Duodenal mucosa (tissue), 2 donors: ENCODE measurements around the gene ZNF148.

ENCODE experiments used
- H3K27ac ChIP-seq: one replicate; pipeline ENCODE4 v1.7.0; 2013; ENCODE audit warnings: low read depth, low read length
- H3K27me3 ChIP-seq, 2 donors: one replicate each; pipeline ENCODE4 v1.7.0; 2013; ENCODE audit warnings: low read length in 2 of 2, control low read depth in 1 of 2; ENCODE audit not compliant: insufficient read depth in 2 of 2, control insufficient read depth in 1 of 2
- H3K36me3 ChIP-seq, 2 donors: one replicate each; pipeline ENCODE4 v1.7.0; 2013; ENCODE audit warnings: low read length in 2 of 2, control low read depth in 1 of 2; ENCODE audit not compliant: insufficient read depth in 2 of 2, control insufficient read depth in 1 of 2
- H3K4me1 ChIP-seq, 2 donors: one replicate each; pipeline ENCODE4 v1.7.0; 2013; ENCODE audit warnings: low read length in 2 of 2, control low read depth in 1 of 2; ENCODE audit not compliant: insufficient read depth in 2 of 2, control insufficient read depth in 1 of 2
- H3K4me3 ChIP-seq, 2 donors: one replicate each; pipeline ENCODE4 v1.7.0; 2013; ENCODE audit warnings: low read length in 2 of 2, low read depth in 1 of 2
- H3K9ac ChIP-seq, 2 donors: one replicate each; pipeline ENCODE4 v1.7.0; 2013; ENCODE audit warnings: low read length in 2 of 2, low read depth in 1 of 2
- H3K9me3 ChIP-seq, 2 donors: one replicate each; pipeline ENCODE4 v1.7.0; 2013; ENCODE audit warnings: low read length in 2 of 2, control low read depth in 1 of 2; ENCODE audit not compliant: control insufficient read depth in 1 of 2

The ZNF148 gene

DNA sequence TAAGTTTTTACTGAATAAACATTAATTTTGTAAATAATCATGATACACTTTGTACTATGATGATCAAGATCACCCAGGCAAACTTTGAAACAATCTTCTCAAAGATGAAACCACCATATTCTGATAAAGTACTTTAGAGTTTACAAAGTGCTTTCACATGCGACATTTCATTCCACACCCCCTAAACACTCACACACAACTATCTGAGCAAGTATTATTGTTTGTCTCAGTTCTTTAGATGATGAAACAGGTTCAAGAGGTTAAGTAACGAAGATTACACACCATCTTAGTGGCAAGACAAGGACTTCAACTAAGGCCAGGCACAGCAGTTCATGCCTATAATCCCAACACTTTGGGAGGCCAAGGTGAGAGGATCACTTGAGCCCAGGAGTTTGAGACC, 37.6 kb downstream of the ZNF148 start:
- H3K4me1 ChIP-seq, result peaks cover 0 to 20% of the 10 kb centered on the region in 2 donors
- H3K9ac ChIP-seq, result no peak overlapping the region
- H3K27ac ChIP-seq, result no peak overlapping the region
- no peaks in the 10 kb centered on the region for H3K36me3 ChIP-seq
- H3K9me3 ChIP-seq, result peaks cover under 1 to 4% of the 10 kb centered on the region in 2 donors
- no peak overlapping the region for H3K4me3 ChIP-seq
- H3K27me3 ChIP-seq, result no peaks in the 10 kb centered on the region

GRCh38 chr3:125334675-125335560, 40.2 kb downstream of the ZNF148 start:
- no peaks in the 10 kb centered on the region for H3K27me3 ChIP-seq
- peaks cover 0 to 20% of the 10 kb centered on the region in 2 donors for H3K4me1 ChIP-seq
- no peak overlapping the region for H3K9ac ChIP-seq
- H3K9me3 ChIP-seq, result peaks cover 3 to 5% of the 10 kb centered on the region in 2 donors
- H3K4me3 ChIP-seq, result no peak overlapping the region
- H3K36me3 ChIP-seq, result peaks cover 0 to 1% of the 10 kb centered on the region in 2 donors
- no peak overlapping the region for H3K27ac ChIP-seq

DNA sequence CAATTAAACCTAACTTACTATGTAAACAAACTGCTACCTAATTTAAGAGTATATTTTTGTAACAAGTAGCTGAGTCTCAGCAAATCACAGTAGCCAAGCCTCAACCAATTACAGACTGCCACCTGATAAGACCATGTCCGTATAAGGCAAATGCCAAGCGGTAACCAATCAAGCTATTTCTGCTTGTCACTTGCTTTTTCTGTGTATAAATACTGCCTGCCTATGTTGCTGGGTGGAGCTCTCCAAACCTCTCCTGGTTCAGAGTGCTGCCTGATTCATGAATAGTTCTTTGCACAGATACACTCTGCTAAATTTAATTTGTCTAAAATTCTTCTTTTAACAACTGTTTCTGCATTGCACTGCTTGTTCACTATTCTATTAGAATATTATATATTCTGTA, 42.6 kb downstream of the ZNF148 start:
- Histone ChIP-seq H3K9me3 (peaks cover 3 to 5% of the 10 kb centered on the region in 2 donors), H3K4me1 (peaks cover 0 to 20% of the 10 kb centered on the region in 2 donors)

DNA sequence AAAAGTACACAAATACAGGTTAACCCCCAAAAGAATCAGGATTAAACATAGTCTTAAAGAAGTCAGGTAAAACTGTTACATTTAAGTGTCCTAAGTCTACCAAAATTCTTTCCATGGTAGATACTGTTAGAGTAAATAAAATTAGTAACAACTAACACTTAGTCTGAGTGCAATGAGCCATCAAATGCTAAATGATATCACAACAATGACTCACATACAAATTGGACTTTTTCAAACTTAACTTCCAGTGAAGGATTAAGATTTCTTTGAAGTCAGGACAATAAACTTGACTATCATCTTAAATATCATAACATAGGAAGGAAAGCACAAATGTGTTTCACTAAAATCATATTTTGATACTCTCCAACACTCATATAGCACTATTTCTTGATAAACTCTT, 43.9 kb downstream of the ZNF148 start:
- no peak overlapping the region for H3K27ac ChIP-seq
- peaks cover 0 to 7% of the 10 kb centered on the region in 2 donors for H3K36me3 ChIP-seq
- peaks cover 3 to 5% of the 10 kb centered on the region in 2 donors for H3K9me3 ChIP-seq
- H3K9ac ChIP-seq, result no peak overlapping the region
- H3K4me1 ChIP-seq, result peaks cover 0 to 20% of the 10 kb centered on the region in 2 donors
- H3K27me3 ChIP-seq, result no peaks in the 10 kb centered on the region
- H3K4me3 ChIP-seq, result no peak overlapping the region

More for the DNA sequence above, 42.6 kb downstream of the ZNF148 start:
- peaks cover 0 to 7% of the 10 kb centered on the region in 2 donors for H3K36me3 ChIP-seq
- no peak overlapping the region for H3K4me3 ChIP-seq
- no peak overlapping the region for H3K9ac ChIP-seq
- no peaks in the 10 kb centered on the region for H3K27me3 ChIP-seq
- no peak overlapping the region for H3K27ac ChIP-seq

DNA sequence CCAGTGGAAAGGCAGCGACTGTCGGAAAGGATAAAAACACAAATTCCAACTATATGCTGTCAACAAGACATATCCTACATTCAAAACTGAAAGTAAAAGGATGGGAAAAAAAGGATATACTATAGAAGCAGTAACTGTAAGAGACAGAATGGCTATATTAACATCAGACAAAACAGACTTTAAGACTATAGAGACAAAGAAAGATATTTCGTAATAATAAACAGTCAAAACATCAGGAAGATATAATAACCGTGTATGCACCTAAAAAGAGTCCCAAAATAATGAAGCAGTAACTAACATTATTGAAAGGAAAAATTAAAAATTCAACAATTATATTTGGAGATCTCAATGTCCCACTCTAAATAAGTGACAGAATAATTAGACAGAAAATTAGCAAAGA, 48.2 kb downstream of the ZNF148 start:
- Histone ChIP-seq H3K4me1 (no peaks in the 10 kb centered on the region), H3K27me3 (no peaks in the 10 kb centered on the region), H3K4me3 (no peak overlapping the region), H3K27ac (no peak overlapping the region), H3K9me3 (no peaks in the 10 kb centered on the region), H3K36me3 (peaks cover 0 to 12% of the 10 kb centered on the region in 2 donors), H3K9ac (no peak overlapping the region)

DNA sequence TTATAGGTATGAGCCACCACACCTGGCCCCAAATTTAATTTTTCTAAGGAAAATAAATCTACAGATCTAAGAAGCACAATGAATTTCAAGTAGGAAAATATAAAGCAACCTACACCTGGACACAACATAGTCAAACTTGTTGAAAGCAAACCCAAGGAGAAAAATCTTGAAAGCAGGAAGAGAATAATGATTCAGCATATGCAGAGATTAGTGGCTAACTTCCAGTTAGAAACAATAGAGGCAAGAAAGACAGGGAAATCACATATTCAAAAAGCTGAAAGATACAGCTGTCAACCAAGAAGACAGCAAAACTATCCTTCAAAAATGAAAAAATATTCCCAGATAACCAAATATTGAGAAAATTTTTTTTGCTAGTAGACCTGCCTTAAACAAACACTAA, 49.4 kb downstream of the ZNF148 start:
- Histone ChIP-seq H3K27ac (no peak overlapping the region), H3K36me3 (peaks cover 0 to 12% of the 10 kb centered on the region in 2 donors), H3K9ac (no peak overlapping the region), H3K9me3 (no peaks in the 10 kb centered on the region), H3K27me3 (no peaks in the 10 kb centered on the region), H3K4me3 (no peak overlapping the region), H3K4me1 (no peaks in the 10 kb centered on the region)

DNA sequence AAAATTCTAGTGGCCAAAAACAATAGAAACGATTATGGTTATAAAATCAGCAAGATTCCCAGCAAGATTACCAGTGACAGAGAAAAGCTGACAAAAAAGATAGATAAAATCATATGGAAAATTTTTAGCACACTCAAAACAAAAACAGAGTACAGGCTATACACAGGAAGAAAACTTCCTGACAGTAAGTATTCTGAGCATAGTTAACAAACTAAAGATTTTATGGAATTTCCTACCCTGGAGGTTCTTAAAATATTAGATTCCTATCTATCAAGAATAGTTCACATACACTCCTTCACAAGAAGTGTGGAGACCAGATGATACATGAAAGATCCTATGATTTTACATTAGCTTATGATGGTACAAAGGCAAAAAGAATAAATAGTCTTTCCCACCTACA, 50.8 kb downstream of the ZNF148 start:
- Histone ChIP-seq H3K27me3 (no peaks in the 10 kb centered on the region), H3K4me1 (no peaks in the 10 kb centered on the region), H3K4me3 (no peak overlapping the region), H3K36me3 (peaks cover 0 to 5% of the 10 kb centered on the region in 2 donors), H3K27ac (no peak overlapping the region), H3K9ac (no peak overlapping the region), H3K9me3 (no peaks in the 10 kb centered on the region)

- Histone ChIP-seq H3K9me3 (no peaks in the 10 kb centered on the region), H3K27me3 (no peaks in the 10 kb centered on the region), H3K9ac (no peak overlapping the region), H3K4me1 (peaks cover 0 to 7% of the 10 kb centered on the region in 2 donors), H3K27ac (no peak overlapping the region), H3K36me3 (peaks cover 0 to 5% of the 10 kb centered on the region in 2 donors), H3K4me3 (no peak overlapping the region)
These were observed 52.2 kb downstream of the ZNF148 start for GRCh38 chr3:125322917-125323316.

DNA sequence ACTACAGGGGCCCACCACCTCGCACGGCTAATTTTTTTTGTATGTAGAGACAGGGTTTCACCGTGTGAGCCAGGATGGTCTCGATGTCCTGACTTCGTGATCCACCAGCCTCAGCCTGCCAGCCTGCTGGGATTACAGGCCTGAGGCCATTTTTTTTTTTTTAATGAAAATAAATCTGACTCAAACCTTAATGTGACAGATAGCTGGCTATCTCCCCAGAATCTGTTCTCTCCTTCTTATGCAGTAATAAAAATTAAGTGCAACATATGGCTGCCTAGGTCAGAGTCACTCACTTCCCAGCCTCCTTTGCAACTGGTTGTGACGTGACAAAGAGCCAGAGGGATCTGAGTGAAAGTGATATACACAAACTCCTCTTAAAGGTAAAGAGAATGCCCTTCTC, 53.0 kb downstream of the ZNF148 start:
- Histone ChIP-seq H3K9ac (no peak overlapping the region), H3K27ac (no peak overlapping the region), H3K27me3 (no peaks in the 10 kb centered on the region), H3K9me3 (no peaks in the 10 kb centered on the region), H3K36me3 (peaks cover 0 to 5% of the 10 kb centered on the region in 2 donors), H3K4me3 (no peak overlapping the region), H3K4me1 (peaks cover 0 to 7% of the 10 kb centered on the region in 2 donors)

DNA sequence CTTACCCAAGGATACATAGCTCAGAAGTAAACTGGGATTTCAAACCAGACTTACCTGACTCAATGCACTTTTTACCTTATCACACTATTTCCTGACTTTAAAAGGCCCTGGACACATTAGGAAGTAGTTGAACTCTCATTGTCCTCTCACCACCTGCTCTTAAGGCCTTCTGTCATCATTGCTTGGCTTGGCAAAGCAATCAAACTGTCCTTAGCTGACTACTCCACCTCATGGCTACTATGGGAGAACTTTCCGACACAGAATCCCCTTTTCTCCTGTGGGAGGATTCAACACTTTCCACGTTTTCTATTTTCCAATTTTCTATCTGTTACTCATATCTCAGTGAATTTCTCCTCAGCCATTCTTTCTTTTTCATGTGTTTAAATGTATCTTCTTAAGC, 55.4 kb downstream of the ZNF148 start:
- Histone ChIP-seq H3K27ac (no peak overlapping the region), H3K27me3 (no peaks in the 10 kb centered on the region), H3K4me1 (peaks cover 0 to 7% of the 10 kb centered on the region in 2 donors), H3K9ac (no peak overlapping the region), H3K36me3 (peaks cover 0 to 8% of the 10 kb centered on the region in 2 donors), H3K4me3 (no peak overlapping the region), H3K9me3 (no peaks in the 10 kb centered on the region)
